Measurements from ENCODE around the gene ISL2. TPM values are rescaled to one million over a fixed set of nuclear protein-coding genes. Genes with fewer than 3 reads are reported as not detected.

The ISL2 gene
- total and polyA plus RNA-seq, 2 of the 13 experiments (the other 11 are each of a cell fraction or from before 2014, with no cell fraction given): 4.3 to 5.1 TPM

- Histone ChIP-seq H3K27me3 (ENCODE audit: control insufficient read depth in 1 of 2, insufficient read depth in 2 of 2, low read length in 2 of 2) (peaks cover 0 to 16% of the 10 kb centered on the region in 2 experiments; a peak in 2 of 5 replicates), H2AFZ (ENCODE audit: low read length) (no peak overlapping the region), H3K9ac (ENCODE audit: insufficient read depth, low read depth, low read length) (no peak overlapping the region), H3K36me3 (replicated peaks in 1 of 2; ENCODE audit: control insufficient read depth in 1 of 2, insufficient read depth in 2 of 2, low read length in 2 of 2) (no peaks in the 10 kb centered on the region), H3K79me2 (ENCODE audit: insufficient read depth, low read length) (no peaks in the 10 kb centered on the region), H3K27ac (ENCODE audit: extremely low read length, insufficient read depth, low read length) (no peak overlapping the region), H3K4me3 (replicated peaks in 1 of 3; ENCODE audit: insufficient read depth in 1 of 3, low read depth in 2 of 3, low read length in 3 of 3) (no peak overlapping the region), H3K4me1 (ENCODE audit: insufficient read depth, low read length) (peaks cover 19% of the 10 kb centered on the region), H3K4me2 (ENCODE audit: low read depth, low read length) (no peak overlapping the region), H3K9me3 (ENCODE audit: low read length) (no peaks in the 10 kb centered on the region), H4K20me1 (ENCODE audit: insufficient read depth, low read length) (no peaks in the 10 kb centered on the region)
- in situ Hi-C loops (cut with HindIII; ENCODE audit: extremely low pct_ligation_motif_present, low pct_unique_long_range_greater_than_20kb): no loop called here
- ChIA-PET CTCF (ENCODE audit: low intra/inter-chr PET ratio, low total read pairs) (no interaction called here), POLR2A (no interaction called here)
- ATAC-seq (no peak), DNase-seq (ENCODE audit: low spot score) (no peak), FAIRE-seq (no peak)
- no TSS peak for BruUV-seq (replicated peaks)
- WGBS (ENCODE audit: low lambda C conversion rate): 32% methylated on average over 5 of the region's 5 CpGs
- no peak for TF ChIP-seq ZNF710 (CRISPR knock-in tag; IDR thresholded peaks at IDR 0.05; ENCODE audit: borderline replicate concordance)
- 0 out of 2 replicates have a peak, but pooled peaks have one; percentile 31 for TF ChIP-seq CEBPB (IDR thresholded peaks at IDR 0.05; ENCODE audit: borderline replicate concordance, low read depth, low read length)
- no peak for TF ChIP-seq ATRX (CRISPR knock-in tag; IDR thresholded peaks at IDR 0.05; ENCODE audit: borderline replicate concordance)
- intact Hi-C loops (cut with micrococcal nuclease; ENCODE audit: unreplicated experiment): no loop called here
Measured at GRCh38 chr15:76321602-76322001, 15.0 kb upstream of the ISL2 start.

DNA sequence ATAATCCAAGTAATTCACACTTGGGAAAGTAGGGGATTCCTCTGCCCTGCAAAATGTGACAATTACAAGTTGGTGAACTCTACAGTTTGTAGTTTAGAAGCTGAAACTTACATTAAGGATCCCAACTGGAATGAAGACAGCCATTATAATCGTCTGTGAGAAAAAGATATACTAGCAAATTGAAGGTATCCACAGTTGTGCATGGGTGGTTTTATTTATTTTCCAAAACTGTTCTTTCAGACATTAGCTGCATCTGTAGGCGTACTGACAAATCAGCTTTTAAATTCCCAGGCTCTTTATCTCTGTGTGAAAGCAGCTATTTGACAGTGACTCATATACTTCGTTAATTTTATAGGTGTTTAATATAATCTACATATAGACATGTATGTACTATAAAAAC, 12.5 kb upstream of the ISL2 start:
- no peak for FAIRE-seq
- TF ChIP-seq GABPA (IDR thresholded peaks at IDR 0.05; ENCODE audit: low read depth, low read length): no peak
- no peak for TF ChIP-seq GABPA (CRISPR knock-in tag; IDR thresholded peaks at IDR 0.05; ENCODE audit: low read depth)
- TF ChIP-seq ZNF10 (CRISPR knock-in tag; IDR thresholded peaks at IDR 0.05; ENCODE audit: borderline replicate concordance, low read depth): no peak
- TF ChIP-seq, protein P1, sequence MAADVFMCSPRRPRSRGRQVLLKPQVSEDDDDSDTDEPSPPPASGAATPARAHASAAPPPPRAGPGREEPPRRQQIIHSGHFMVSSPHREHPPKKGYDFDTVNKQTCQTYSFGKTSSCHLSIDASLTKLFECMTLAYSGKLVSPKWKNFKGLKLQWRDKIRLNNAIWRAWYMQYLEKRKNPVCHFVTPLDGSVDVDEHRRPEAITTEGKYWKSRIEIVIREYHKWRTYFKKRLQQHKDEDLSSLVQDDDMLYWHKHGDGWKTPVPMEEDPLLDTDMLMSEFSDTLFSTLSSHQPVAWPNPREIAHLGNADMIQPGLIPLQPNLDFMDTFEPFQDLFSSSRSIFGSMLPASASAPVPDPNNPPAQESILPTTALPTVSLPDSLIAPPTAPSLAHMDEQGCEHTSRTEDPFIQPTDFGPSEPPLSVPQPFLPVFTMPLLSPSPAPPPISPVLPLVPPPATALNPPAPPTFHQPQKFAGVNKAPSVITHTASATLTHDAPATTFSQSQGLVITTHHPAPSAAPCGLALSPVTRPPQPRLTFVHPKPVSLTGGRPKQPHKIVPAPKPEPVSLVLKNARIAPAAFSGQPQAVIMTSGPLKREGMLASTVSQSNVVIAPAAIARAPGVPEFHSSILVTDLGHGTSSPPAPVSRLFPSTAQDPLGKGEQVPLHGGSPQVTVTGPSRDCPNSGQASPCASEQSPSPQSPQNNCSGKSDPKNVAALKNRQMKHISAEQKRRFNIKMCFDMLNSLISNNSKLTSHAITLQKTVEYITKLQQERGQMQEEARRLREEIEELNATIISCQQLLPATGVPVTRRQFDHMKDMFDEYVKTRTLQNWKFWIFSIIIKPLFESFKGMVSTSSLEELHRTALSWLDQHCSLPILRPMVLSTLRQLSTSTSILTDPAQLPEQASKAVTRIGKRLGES (CRISPR knock-in tag; IDR thresholded peaks at IDR 0.05; ENCODE audit: borderline replicate concordance): no peak
- TF ChIP-seq GFI1 (CRISPR knock-in tag; IDR thresholded peaks at IDR 0.05; ENCODE audit: borderline replicate concordance): no peak
- no peak for TF ChIP-seq SRF (IDR thresholded peaks at IDR 0.05; ENCODE audit: low read depth, low read length)
- no peak for TF ChIP-seq ZNF550 (CRISPR knock-in tag; IDR thresholded peaks at IDR 0.05; ENCODE audit: borderline replicate concordance)

More for the DNA sequence above, 12.5 kb upstream of the ISL2 start:
- Histone ChIP-seq H3K4me3 (replicated peaks in 1 of 3; ENCODE audit: insufficient read depth in 1 of 3, low read depth in 2 of 3, low read length in 3 of 3) (no peak overlapping the region), H3K27me3 (ENCODE audit: control insufficient read depth in 1 of 2, insufficient read depth in 2 of 2, low read length in 2 of 2) (peaks cover 0 to 15% of the 10 kb centered on the region in 2 experiments; a peak in 2 of 5 replicates), H3K27ac (ENCODE audit: extremely low read length, insufficient read depth, low read length) (no peak overlapping the region), H3K9me3 (ENCODE audit: low read length) (no peaks in the 10 kb centered on the region), H2AFZ (ENCODE audit: low read length) (no peak overlapping the region), H3K79me2 (ENCODE audit: insufficient read depth, low read length) (no peaks in the 10 kb centered on the region), H3K4me2 (ENCODE audit: low read depth, low read length) (no peak overlapping the region), H3K4me1 (ENCODE audit: insufficient read depth, low read length) (peaks cover 19% of the 10 kb centered on the region), H3K36me3 (replicated peaks in 1 of 2; ENCODE audit: control insufficient read depth in 1 of 2, insufficient read depth in 2 of 2, low read length in 2 of 2) (no peaks in the 10 kb centered on the region), H3K9ac (ENCODE audit: insufficient read depth, low read depth, low read length) (no peak overlapping the region), H4K20me1 (ENCODE audit: insufficient read depth, low read length) (no peaks in the 10 kb centered on the region)
- DNase-seq (ENCODE audit: low spot score) (no peak), ATAC-seq (no peak)
- in situ Hi-C loops (cut with HindIII; ENCODE audit: extremely low pct_ligation_motif_present, low pct_unique_long_range_greater_than_20kb): no loop called here
- ChIA-PET POLR2A (interaction anchor here (0.9 to 2.2 kb wide), 3 partner anchors 11 to 60 kb away, joined by 3 to 6 read pairs (median 4); partner anchors contain the start of gene ISL2), CTCF (ENCODE audit: low intra/inter-chr PET ratio, low total read pairs) (no interaction called here)
- intact Hi-C loops (cut with micrococcal nuclease; ENCODE audit: unreplicated experiment): no loop called here
- BruUV-seq (replicated peaks): no TSS peak
- WGBS (ENCODE audit: low lambda C conversion rate): 20% methylated on average over 3 of the region's 3 CpGs
